HepG2 (cell line): Measurements from ENCODE around the gene GTF2H2C. TPM values are rescaled to one million over a fixed set of nuclear protein-coding genes. Genes with fewer than 3 reads are reported as not detected.

Source experiments
- CBX1 ChIP-seq: IDR thresholded peaks from one replicate; pipeline ENCODE4 v1.6.1; 2016; ENCODE audit warnings: antibody characterized with exemption, low read depth
- GATAD2A ChIP-seq: IDR thresholded peaks from 2 replicates; pipeline ENCODE4 v1.6.1; 2016
- HNRNPLL ChIP-seq: fragments of 200-400 bp; formaldehyde crosslinking; IDR thresholded peaks from 2 replicates; pipeline ENCODE4 v1.6.1; 2017; ENCODE audit warnings: mild to moderate bottlenecking, low read depth, low read length; ENCODE audit not compliant: poor library complexity, severe bottlenecking
- ISL2 ChIP-seq: sonication (generic); formaldehyde crosslinking; IDR thresholded peaks from 2 replicates; pipeline ENCODE4 v1.5.0; 2020; ENCODE audit warnings: missing genetic modification reagents
- KAT8 ChIP-seq: IDR thresholded peaks from 2 replicates; pipeline ENCODE4 v1.6.1; 2016; ENCODE audit warnings: missing genetic modification reagents, missing compliant biosample characterization
- MLX ChIP-seq: IDR thresholded peaks from 2 replicates; pipeline ENCODE4 v1.6.1; 2016
- POLR2A ChIP-seq, 2 experiments: IDR thresholded peaks; 2 replicates each; pipeline ENCODE4 v1.6.1; 2011; ENCODE audit warnings: low read depth in 2 of 2, low read length in 2 of 2, mild to moderate bottlenecking in 1 of 2, moderate library complexity in 1 of 2; ENCODE audit not compliant: insufficient read depth in 1 of 2
- RERE ChIP-seq: IDR thresholded peaks from 2 replicates; pipeline ENCODE4 v1.6.1; 2016; ENCODE audit warnings: low read depth, missing genetic modification reagents, missing compliant biosample characterization
- ZBTB7B ChIP-seq: sonication (generic); formaldehyde crosslinking; IDR thresholded peaks from 2 replicates; pipeline ENCODE4 v1.4.0; 2020; ENCODE audit warnings: missing genetic modification reagents
- ZNF687 ChIP-seq: sonication (generic); formaldehyde crosslinking; IDR thresholded peaks from 2 replicates; pipeline ENCODE4 v1.5.1; 2020; ENCODE audit warnings: mild to moderate bottlenecking, missing genetic modification reagents, moderate library complexity
- ZSCAN9 ChIP-seq: IDR thresholded peaks from 2 replicates; pipeline ENCODE4 v1.6.1; 2016; ENCODE audit warnings: borderline replicate concordance
- polyA plus RNA-seq, 8 experiments: library from polyadenylated mRNA; depleted of rRNA in 3 of 8; stranded (reverse) in 7 of 8; unstranded in 1 of 8; fragments of >200 nt; fragmentation: Illumina TruSeq in 4 of 8; extraction: Trizol in 4 of 8; gene quantifications; 2 replicates each; pipeline versions ENCODE4 v1.2.1 to v1.2.3, GENCODE V29; 2011 to 2016; ENCODE audit warnings: low read depth in 4 of 8, missing spikeins in 1 of 8, mixed read lengths in 1 of 8; ENCODE audit not compliant: insufficient read depth in 1 of 8
- total RNA-seq, 5 experiments: library from RNA; depleted of rRNA; stranded (reverse); fragments of >200 nt; fragmentation: Illumina TruSeq; extraction: Trizol; gene quantifications; 2 replicates each; pipeline ENCODE4 v1.2.3, GENCODE V29; 2016; ENCODE audit warnings: low read depth in 1 of 5
- TF ChIP-seq, protein P1 (sequence below): sonication (generic); IDR thresholded peaks from 2 replicates; pipeline ENCODE4 v1.6.1; 2016; ENCODE audit warnings: low read depth, borderline replicate concordance
- TF ChIP-seq, protein P2 (sequence below): IDR thresholded peaks from 2 replicates; pipeline ENCODE4 v1.4.0; 2020; ENCODE audit warnings: mild to moderate bottlenecking, missing genetic modification reagents

The GTF2H2C gene
- total and polyA plus RNA-seq, 2 of the 13 experiments (the other 11 are each of a cell fraction or from before 2014, with no cell fraction given) = 29.7 to 62.9 TPM

- peak; percentile 36 for TF ChIP-seq ZNF687 (CRISPR knock-in tag)
- peak; percentile 35; the same call in 1 of the 2 replicates for TF ChIP-seq ISL2 (CRISPR knock-in tag)
- TF ChIP-seq ZBTB7B = 0 out of 2 replicates have a peak, but pooled peaks have one; percentile 37
- TF ChIP-seq HNRNPLL = peak; percentile 58
- peak; percentile 37; the same call in 1 of the 2 replicates for TF ChIP-seq ZSCAN9
- peak; percentile 40 for TF ChIP-seq CBX1
- peak; percentile 92; the same call in 1 of the 2 replicates for TF ChIP-seq KAT8
- TF ChIP-seq POLR2A (IDR thresholded peaks at IDR 0.05; ENCODE audit: insufficient read depth in 1 of 2, low read depth in 2 of 2, low read length in 2 of 2) = peak; percentile 17 to 57; a peak in 3 of 4 replicates
- TF ChIP-seq GATAD2A (CRISPR knock-in tag) = peak; percentile 70
- peak; percentile 30; the same call in 1 of the 2 replicates for TF ChIP-seq RERE (CRISPR knock-in tag)
- TF ChIP-seq MLX (CRISPR knock-in tag) = 0 out of 2 replicates have a peak, but pooled peaks have one; percentile 18
- TF ChIP-seq, protein P1, sequence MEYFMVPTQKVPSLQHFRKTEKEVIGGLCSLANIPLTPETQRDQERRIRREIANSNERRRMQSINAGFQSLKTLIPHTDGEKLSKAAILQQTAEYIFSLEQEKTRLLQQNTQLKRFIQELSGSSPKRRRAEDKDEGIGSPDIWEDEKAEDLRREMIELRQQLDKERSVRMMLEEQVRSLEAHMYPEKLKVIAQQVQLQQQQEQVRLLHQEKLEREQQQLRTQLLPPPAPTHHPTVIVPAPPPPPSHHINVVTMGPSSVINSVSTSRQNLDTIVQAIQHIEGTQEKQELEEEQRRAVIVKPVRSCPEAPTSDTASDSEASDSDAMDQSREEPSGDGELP = peak; percentile 56; the same call in 1 of the 2 replicates
- TF ChIP-seq, protein P2, sequence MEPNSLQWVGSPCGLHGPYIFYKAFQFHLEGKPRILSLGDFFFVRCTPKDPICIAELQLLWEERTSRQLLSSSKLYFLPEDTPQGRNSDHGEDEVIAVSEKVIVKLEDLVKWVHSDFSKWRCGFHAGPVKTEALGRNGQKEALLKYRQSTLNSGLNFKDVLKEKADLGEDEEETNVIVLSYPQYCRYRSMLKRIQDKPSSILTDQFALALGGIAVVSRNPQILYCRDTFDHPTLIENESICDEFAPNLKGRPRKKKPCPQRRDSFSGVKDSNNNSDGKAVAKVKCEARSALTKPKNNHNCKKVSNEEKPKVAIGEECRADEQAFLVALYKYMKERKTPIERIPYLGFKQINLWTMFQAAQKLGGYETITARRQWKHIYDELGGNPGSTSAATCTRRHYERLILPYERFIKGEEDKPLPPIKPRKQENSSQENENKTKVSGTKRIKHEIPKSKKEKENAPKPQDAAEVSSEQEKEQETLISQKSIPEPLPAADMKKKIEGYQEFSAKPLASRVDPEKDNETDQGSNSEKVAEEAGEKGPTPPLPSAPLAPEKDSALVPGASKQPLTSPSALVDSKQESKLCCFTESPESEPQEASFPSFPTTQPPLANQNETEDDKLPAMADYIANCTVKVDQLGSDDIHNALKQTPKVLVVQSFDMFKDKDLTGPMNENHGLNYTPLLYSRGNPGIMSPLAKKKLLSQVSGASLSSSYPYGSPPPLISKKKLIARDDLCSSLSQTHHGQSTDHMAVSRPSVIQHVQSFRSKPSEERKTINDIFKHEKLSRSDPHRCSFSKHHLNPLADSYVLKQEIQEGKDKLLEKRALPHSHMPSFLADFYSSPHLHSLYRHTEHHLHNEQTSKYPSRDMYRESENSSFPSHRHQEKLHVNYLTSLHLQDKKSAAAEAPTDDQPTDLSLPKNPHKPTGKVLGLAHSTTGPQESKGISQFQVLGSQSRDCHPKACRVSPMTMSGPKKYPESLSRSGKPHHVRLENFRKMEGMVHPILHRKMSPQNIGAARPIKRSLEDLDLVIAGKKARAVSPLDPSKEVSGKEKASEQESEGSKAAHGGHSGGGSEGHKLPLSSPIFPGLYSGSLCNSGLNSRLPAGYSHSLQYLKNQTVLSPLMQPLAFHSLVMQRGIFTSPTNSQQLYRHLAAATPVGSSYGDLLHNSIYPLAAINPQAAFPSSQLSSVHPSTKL (CRISPR knock-in tag) = peak; percentile 74; the same call in 1 of the 2 replicates
These were observed at the start of gene GTF2H2C (continued) for GRCh38 chr5:69559908-69560330.
